Activated CD4-positive, alpha-beta T cell treated with anti-CD3 and anti-CD28 coated beads, Interleukin-2, amount 50 U/mL, for 4 hours (primary cell): Measurements from ENCODE around the gene PRPSAP1.
"Not testable (repeated sequence)": the region's sequence is repeated elsewhere in the genome, so short reads cannot be mapped to it uniquely, and the experiment has no call there.

Source experiments
- DNase-seq, 2 experiments: peaks; one replicate each; pipeline ENCODE4 v3.0.0-alpha.2; 2020

Gene PRPSAP1

DNA sequence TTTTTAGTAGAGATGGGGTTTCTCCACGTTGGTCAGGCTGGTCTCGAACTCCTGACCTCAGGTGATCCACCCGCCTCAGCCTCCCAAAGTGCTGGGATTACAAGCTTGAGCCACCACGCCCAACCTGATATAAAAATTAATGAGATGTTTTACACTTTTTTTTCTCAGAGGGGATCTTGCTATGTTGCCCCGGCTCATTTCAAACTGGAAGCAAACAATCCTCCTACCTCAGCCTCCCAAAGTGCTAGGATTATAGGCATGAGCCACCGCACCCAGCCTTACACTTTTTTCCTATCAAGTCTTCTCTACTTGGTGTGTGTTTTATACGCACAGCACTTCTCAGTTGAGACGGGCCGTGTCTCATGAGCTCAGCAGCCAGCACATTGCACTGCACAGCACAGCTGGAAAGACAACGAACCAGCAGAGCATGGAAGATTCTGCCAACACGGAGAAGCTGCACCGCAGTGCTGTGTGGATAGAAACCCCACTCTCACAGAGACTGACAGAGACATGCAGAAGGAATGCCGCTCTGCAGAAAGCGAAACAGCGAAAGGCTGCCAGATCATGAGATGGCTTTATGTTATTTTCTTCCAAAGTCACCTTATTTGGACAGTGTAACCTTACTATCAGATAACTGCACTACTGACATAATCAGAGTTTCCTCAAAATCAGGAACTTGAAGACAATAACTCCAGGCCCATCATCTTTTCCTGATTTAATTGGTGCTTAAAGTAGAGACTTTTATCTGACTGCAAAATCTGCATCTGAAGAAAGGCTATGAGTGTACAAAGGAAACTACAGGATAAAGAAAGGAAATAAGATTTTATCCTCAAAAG lies 39.1 kb downstream of the PRPSAP1 start:
- no peak for DNase-seq

DNA sequence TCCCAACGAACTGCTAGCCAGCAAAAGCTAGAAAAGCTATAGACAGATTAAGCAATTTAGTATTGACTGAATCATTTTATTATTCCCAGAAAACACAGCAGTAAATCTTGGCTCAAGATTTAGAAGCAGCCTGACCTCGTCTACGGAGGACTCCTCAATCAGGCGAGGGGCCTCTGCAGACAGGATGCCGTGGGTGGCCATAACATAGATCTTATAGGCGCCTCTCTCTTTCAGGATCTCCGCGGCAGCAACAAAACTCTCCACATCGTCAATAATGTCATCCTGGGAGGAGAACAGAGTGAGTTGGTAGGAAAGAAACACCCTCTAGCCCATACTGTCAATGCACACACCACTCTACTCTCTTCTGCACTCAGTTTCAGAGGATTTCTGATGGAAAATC lies 41.0 kb downstream of the PRPSAP1 start:
- no peak for DNase-seq

DNA sequence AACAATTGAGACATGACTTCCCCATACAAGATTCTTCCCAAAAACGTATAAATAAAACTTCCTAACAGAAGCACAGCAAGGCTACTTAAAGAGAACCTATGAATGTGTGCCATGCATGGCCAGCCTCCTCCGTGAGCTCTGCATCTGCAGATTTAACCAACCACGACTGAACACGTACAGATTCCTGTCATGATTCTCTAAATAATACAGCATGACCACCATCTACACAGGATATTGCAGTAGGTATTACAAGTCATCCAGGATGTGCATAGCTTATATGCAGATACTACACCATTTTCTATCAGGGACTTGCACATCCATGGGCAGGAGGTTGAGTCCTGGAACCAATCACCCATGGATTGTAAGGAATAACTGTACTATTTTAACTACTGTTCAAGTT lies 44.3 kb downstream of the PRPSAP1 start:
- DNase-seq, result no peak

DNA sequence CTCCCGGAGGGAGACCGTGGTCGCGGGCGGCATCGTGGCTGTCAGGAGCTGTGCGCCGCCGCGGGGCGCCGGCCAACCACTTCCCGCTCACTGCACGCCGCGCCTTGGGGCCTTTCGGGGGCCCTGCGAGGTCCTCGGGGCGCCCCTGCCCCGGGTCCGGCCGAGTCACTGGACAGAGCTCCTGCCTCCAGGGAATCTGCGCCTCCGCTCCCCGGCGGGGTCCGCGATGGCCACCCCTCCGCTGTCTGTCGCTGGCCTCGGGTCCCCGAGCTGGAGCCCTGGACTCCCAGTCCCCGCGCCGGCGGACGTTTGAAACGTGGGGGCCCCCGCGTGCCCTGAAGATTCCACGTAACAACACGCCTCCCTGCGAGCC lies 45.8 kb downstream of the PRPSAP1 start, which contains the start of gene QRICH2:
Gene QRICH2 (minus strand): TSS at position 311 of the 373 bp plus-strand sequence. CDS start 278 bp downstream, at position 33.
- DNase-seq, result no peak

DNA sequence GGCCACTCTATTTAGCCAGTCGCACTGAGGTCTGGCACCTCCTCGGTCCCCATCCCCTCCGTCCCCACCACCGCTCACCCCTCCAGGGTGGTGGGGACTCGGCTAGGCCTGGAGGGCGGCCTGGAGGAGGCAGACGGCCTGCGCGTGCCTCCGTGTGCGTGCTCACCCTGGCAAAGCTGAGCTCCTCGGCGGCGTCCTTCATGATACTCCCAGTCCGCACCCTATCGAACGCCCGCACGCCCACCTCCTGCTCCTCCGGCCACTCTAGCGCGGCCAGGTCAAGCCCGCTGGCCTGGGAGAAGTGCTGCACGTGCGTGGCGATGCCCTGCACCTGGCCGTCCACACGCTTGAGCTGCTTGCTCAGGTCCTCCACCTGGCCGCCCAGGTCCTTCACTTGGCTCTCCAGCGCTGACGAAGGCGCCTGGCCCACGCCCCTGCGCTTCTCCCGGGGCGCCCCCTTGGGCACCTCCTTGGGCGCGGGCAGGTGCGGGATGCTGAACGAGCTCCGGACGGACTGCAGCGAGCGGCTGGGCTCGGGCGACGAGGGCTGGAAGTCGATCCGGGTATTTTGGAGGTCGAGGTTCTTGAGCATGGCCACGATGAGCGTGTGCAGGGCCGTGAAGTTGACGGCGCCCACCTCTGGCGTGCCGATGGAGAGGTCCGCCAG lies 46.3 kb downstream of the PRPSAP1 start:
- no peak for DNase-seq

DNA sequence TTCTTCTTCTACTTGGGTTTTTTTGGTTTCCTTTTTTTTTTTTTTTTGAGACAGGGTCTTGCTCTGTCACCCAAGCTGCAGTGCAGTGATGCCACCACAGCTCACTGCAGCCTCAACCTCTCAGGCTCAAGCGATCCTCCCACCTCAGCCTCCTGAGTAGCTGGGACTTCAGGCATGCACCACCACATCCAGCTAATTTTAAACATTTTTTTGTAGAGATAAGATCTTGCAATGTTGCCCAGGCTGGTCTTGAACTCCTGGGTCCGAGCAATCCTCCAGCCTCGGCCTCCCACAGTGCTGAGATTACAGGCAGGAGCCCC lies 48.6 kb downstream of the PRPSAP1 start:
- not testable (repeated sequence) for DNase-seq

DNA sequence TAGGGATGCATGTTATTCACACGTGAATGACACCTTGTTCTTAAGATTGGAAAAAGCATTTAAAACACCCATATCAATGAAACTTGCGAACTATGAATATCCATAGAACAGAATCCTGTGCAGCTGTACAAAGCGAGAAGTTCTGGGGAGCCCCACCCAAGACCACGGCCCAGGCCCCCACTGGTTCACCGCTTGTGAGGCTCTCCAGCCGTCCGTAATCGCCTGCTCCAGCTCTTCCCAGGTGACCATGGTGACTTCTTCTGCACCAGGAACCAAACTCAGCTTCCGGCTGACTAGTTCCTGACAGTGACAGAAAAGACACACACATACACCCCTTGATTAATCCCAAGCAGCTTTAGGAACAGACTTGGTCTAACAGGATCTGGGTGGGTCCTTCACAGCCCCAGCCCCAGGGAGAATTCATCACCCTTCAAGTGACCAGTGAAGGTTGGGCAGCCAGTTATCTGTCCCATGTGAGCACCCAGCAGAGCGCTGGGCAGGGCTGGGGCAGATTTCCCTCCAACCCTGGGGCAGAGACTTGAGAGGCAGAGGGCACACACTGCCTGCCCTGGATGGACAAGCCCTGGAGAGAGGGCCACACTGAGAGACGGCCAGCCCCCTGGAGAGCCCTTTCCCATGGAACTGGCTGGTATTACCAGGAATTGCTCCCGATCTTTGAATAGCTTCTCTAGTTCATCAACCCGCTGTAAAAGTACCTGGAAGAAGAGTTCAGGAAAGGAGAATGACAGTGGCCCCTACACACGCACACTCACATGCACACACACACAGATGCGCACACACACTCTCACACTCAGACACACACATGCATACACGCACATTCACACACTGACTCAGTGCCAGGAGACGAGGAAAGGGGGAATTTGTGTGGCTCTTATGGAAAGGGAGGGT lies 49.2 kb downstream of the PRPSAP1 start:
- no peak for DNase-seq

DNA sequence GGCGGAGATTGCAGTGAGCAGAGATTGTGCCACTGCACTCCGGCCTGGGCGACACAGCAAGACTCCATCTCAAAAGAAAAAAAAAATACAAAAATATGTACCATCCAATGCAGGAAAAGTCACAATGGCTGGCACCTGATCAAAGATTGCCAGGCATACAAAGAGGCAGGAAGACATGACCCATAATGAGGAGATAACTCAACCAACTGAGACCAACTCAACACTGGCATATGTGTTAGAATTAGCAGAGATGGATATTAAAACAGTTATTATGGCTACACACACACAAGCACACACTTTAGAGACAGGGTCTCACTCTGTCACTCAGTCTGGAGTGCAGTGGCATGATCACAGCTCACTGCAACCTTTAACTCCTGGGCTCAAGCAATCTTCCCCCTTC lies 56.3 kb downstream of the PRPSAP1 start:
- DNase-seq, result no peak

DNA sequence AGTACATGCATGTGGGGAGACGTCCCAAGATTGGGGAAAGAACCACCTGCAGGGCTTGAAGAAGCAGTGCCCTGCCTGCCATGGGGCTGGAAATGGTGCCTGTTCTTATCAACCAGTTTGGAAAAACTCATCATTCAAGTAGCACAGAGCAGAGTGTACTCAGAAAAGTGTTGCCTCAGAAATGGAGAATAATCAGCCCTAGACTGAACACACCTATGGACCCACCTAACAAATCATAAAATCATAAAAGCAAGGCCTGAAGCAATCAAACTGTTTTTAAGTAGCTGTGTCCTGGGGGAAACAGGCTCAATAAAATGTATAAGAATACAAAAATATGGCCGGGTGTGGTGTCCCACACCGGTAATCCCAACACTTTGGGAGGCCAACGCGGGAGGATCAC lies 56.8 kb downstream of the PRPSAP1 start:
- DNase-seq, result no peak

DNA sequence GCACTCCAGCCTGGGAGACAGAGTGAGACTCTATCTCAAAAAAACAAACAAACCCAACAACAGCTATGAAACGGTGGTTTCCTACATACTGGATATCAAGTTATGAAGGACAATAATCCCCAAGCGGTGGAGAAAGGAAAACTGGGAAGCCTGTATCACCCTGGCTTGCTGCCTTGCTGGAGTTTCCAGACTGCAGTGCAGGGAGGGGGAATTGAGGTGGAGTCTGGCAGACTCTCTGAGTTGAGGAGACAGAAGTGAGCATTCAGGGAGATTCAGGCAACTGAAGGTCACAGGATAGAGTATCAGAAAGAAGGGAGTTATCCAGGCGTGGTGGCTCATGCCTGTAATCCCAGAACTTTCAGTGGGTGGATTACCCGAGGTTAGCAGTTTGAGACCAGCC lies 57.5 kb downstream of the PRPSAP1 start:
- no peak for DNase-seq

DNA sequence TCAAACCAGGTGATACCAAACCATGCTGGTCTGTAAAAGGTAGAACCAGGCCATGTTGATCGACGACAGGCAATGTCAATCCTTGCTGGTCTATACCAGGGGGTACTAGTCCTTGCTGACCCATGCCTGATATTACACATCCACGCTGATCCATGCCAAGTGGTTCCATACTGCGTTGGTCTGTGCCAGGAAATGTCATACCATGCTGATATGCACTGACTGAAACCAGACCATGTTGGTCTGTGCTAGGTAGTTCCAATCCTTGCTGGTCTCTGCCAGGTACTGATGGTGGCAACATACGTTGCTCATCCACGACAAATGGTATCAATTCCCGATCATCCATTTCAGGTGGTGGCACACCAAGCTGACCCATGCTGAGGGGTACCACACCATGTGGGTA lies 60.6 kb downstream of the PRPSAP1 start:
- DNase-seq, result no peak

DNA sequence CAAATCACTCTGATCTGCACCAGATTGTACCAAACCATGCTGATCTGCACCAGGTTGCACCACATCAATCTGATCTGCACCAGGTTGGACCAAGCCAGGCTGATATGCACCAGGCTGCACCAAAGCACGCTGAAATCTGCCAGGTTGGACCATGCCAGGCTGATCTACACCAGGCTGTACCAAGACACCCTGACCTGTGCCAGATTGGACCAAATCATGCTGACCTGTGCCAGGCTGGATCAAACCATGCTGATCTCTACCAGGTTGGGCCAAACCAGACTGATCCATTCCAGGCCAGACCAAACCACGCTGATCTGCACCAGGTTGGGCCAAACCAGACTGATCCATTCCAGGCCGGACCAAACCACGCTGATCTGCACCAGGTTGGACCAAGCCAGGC lies 61.1 kb downstream of the PRPSAP1 start:
- DNase-seq, result no peak

DNA sequence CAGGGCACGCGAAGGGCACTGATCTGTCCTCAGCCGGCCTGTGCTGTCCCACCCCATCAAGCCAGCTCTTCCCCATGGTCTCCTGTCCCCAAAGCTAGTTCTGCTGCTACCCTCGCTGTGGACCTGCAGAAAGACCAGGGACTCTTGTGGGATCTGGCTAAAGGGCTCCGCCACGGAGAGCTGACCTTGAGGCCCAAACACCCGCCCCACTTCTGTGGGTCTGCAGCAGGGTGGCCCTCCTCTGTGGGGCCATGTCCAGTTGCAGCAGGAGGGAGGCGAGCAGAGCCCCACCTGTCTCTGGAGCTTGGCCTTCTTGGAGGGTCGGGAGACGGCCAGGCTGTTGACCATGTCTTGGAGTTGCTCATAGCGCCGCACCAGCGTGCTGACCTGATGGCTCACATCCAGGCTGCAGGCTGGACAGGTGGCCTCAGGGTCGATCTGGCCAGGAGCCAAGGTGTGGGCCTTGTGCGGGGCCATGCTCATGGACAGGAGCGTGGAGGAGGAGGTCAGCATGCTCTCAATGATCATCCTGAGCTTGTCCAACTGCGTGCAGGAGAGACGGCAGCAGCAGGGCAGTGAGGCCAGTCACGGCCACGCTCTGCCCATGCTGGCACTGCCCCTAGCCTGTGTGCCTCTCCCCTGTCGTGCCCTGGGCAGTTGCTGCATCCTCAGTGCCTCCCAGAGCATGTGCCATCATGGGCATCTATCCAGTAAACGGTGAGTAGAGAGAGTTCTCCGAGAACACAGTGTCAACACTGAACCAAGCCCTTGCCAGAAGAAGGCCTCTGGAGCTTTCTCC lies 71.9 kb downstream of the PRPSAP1 start:
- no peak for DNase-seq

DNA sequence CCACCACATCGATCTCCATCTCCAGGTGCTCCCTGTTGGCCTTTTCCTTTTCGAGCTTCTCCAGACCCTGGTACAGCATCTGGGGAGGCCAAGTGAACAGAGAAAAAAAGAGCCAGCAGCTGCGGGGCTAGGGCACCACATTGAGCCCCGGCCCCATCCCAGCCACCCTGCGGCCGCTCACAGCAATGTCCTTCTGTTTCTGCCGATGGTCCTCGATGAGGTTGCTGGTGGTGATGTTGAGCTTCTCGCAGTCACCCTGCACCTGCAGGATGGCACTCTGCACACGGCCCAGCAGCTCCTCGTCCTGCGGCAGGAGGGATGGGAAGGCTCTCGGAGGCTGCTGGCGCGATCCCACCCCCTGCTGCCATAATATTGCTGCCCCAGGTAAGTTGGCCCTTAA lies 73.1 kb downstream of the PRPSAP1 start:
- no peak for DNase-seq

DNA sequence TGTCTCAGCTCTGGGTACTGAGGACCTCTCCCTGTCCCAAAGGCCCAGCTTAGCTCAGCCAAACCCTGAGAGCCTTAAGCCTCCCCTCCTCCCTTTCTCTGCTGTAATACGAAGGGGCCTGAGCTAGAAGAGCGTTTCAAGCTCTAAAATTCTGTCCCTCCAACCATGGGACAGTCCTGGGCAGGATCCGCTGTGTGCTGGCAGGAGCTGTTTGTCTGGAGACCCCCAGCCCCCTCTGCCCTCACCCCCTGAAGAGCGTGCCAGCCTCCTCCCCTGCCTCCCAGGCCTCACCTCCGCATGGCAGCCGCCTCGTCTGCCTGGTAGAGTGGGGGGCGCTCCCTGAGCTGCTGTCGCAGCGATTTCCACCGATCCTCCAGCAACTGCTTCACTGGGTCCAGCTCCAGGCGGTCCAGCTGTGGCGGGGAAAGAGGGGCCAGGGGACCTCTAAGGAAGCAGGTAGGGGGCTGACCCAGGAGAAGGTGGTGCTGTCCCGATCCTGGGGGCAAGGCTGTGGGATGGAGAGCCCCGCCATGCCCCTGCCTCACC lies 73.9 kb downstream of the PRPSAP1 start:
- DNase-seq, result no peak

DNA sequence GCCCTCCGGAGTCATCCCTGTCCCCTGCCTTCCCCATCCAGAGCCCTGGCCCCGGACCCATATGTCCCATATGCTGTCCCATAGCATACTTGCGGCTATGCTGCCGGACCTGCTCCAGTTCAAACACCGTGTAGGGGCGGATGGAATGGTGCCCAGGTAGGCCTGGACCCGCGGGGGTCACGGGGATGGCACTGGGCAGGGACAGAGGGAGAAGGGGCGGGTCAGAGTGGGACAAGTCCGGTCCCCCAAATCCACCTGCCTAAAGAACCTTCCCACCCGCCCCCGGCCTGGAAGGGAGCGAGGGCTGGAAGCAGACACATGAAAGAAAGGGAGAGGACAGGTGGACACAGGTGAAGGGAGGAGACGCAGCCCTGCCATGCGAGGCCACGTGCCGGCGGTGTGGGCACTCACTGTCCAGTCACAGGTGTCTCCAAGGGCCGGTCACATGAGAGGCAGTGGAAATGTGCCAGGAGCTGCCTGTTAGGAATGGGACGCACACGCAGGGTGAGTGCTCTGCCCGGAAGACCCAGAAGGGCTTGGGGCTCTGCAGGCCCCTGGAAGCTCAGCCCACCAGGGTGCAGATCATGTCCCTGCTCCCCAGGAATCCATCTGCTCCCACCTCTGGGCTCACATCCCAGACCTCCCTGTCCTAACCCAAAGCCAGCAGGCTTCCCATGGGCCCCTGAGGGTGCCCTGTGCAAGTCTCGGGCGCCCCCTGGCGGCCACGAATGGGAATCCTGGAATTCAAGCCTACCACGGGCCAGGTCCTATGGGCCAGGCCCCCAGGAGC lies 74.6 kb downstream of the PRPSAP1 start:
- DNase-seq, result peak; percentile 84 to 86

DNA sequence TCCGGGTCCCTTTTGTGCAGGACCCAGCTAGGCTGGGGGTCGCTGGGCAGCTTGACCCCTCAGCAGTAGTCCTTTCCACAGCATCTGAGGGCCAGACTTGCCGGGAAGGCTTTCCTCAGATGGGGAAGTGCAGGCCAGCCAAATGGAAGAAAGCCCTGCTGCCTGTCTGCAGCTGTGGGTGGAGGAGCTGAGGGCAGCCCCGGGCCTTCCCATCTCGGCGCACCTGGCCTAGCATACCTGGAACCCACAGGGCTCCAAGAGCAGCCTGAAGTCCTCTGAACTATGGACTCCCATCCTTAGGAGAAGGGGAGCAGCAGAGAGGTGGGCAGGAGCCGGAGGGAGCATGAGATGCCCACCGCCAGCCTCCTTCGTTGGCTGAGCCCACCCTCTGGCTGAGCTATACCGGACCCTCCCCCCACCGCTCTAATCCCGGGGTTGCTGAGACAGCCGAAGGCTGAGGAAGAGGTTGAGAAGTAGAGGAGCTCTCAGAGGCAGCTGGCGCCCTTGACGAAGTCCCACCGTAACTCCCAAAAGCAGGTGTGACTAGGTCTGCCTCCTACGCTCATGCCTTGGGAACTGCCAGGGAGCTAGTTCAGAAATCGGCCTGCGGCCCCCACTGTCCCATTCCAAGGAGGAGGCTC lies 75.3 kb downstream of the PRPSAP1 start:
- no peak for DNase-seq

DNA sequence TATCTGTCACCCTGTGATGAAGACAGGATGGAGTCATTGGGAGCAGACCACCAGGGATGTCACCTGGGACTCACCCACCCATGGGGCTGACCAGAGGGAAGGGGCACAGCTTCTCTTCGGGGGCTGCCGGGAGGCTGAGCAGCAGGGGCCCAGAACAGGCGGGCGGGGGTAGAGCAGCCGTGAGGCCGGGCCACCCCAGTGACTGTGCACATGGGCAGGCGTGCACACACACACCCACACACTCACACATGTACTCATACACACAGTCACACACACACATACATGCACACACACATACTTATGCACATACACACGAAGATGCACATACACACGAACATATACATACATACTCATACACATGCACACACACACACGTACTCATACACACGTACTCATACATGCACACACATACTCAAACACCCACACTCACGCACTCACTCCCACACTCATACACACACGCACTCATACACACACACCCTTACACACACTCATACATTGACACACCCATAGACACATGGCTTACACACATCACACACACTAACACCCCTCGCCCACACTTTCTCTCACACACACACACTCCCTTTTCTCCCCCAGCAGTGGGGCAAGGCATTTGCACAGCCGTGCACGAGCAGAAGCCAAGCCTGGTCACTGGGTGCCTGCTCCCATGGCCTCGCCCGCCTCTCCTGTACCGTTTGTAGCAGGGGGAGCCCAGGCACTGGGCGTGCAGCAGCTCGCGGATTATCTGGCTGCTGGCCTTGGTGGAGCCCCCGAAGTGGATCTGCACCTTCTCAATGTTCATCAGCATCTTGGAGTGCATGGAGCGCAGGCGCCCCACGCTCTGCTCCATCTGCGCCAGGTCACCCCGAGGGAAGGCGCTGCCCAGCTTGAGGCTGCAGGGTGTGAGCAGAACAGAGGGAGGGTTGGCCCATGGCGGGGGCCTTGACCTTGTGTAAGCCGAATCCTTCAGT lies 76.1 kb downstream of the PRPSAP1 start:
- DNase-seq, result no peak

DNA sequence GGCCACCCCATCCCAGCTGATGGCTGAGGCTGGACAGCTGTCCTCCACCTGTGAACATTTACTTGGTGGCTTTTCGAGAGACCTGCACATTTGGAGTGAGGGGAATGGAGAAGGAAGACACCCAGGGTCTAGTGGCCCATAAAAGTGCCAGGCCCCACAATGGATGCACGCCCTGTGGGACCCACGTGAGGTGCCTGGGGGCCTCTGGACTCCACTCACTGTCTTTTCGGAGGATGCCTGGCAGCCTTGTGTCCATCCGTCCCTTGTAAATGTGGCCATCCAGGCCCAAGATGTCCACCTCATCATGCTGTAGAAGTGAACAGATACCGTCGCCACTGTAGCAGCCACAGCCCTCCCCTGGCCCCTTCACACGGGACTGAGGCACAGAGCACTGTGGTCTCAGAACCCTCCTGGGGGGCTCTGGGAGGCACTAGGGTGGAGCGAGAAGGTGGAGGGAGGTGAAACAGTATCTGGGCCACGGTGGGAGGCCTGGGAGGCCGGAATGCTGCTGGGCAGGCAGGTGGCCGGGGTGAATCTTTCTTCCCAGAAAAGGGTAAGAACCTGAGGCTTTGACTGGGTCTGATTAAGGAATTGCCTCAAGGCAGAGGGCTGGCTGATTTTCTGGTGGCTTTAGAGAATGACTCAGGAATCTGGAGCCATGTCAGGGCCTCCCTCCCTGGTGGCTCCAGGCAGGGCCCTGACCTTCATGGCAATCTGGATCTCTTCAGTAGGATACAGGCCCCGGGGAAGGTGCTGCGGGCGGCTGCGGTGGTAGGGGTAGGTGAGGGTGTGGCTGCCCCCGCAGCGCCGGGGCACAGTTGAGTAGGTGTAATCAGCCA lies 77.0 kb downstream of the PRPSAP1 start:
- DNase-seq, result no peak
